Mucosa of descending colon (tissue), 3 donors: ENCODE results near the gene NECTIN3. TPM values are rescaled to one million over a fixed set of nuclear protein-coding genes. Genes with fewer than 3 reads are reported as not detected.

Experiments used
- ATAC-seq: fragments of 200-7000 bp; cut with Tn5 transposase; one replicate; pipeline ENCODE4 v1.9.1; 2020; ENCODE audit warnings: mild to moderate bottlenecking, moderate library complexity
- DNase-seq, 3 donors: peaks; one replicate each; pipeline ENCODE4 v3.0.0-alpha.2; 2020
- H3K36me3 ChIP-seq: fragments of 200-600 bp; one replicate; pipeline ENCODE4 v1.8.0; 2021; ENCODE audit warnings: low read depth, mild to moderate bottlenecking
- H3K4me1 ChIP-seq: fragments of 200-600 bp; one replicate; pipeline ENCODE4 v1.8.0; 2021; ENCODE audit warnings: low read depth, mild to moderate bottlenecking
- H3K4me3 ChIP-seq: fragments of 200-600 bp; one replicate; pipeline ENCODE4 v1.8.0; 2021; ENCODE audit warnings: mild to moderate bottlenecking
- H3K9me3 ChIP-seq: fragments of 200-600 bp; one replicate; pipeline ENCODE4 v1.8.0; 2021; ENCODE audit warnings: mild to moderate bottlenecking
- intact Hi-C, 2 donors: fragments of 100-400 bp; cut with DNase I in 1 of 2; cut with micrococcal nuclease in 1 of 2; formaldehyde crosslinking; loops; one replicate each; pipeline versions ENCODE4 v1.11.0 to v1.11.1; 2022; cut with DNase I, micrococcal nuclease
- total RNA-seq, 3 donors: library from RNA; stranded (reverse); fragmentation: NEBNext Ultra II Directional in 2 of 3; extraction: Animal tissue kit (Norgen Biotek cat#: 25700) in 2 of 3; gene quantifications; one replicate each; pipeline versions ENCODE4 v1.2.1 to v1.2.4, GENCODE V29; 2021 to 2023
- TF ChIP-seq, protein P1 (sequence below): fragments of 200-600 bp; IDR thresholded peaks from one replicate; pipeline ENCODE4 v1.8.0; 2022; ENCODE audit warnings: antibody characterized with exemption, mild to moderate bottlenecking
- donor health status: DM: no; HTN: no; CAD: no; lungs with moderate emphysema.
- donor health status: DM: no; HTN: no; CAD: no.
- donor health status: DM: no; HTN: yes; CAD: no.

The NECTIN3 gene
- total RNA-seq, 3 donors from 2014 or later: 36.5 to 60.7 (median 43.8) TPM

DNA sequence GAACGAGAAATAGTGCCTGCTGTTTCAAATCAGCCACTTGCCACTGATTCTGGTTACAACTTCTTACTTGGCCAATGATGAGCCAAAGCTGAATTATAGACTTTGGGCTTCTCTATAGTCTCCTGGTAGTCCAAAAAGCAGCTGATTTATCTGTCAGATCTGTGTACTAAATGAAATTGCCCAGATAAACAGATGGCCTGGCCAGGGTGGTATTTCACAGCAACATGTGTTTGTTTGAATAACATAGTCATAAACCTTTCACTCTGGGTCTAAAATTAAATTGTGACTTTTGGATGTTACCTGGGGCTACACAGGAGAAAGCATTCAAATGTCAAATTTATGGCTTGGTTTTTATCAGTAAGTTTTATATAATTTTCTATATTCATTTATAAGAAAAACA, 147.0 kb downstream of the NECTIN3 start:
- TF ChIP-seq, protein P1, sequence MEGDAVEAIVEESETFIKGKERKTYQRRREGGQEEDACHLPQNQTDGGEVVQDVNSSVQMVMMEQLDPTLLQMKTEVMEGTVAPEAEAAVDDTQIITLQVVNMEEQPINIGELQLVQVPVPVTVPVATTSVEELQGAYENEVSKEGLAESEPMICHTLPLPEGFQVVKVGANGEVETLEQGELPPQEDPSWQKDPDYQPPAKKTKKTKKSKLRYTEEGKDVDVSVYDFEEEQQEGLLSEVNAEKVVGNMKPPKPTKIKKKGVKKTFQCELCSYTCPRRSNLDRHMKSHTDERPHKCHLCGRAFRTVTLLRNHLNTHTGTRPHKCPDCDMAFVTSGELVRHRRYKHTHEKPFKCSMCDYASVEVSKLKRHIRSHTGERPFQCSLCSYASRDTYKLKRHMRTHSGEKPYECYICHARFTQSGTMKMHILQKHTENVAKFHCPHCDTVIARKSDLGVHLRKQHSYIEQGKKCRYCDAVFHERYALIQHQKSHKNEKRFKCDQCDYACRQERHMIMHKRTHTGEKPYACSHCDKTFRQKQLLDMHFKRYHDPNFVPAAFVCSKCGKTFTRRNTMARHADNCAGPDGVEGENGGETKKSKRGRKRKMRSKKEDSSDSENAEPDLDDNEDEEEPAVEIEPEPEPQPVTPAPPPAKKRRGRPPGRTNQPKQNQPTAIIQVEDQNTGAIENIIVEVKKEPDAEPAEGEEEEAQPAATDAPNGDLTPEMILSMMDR: no peak
- Histone ChIP-seq H3K9me3 (no peaks in the 10 kb centered on the region), H3K36me3 (no peaks in the 10 kb centered on the region), H3K4me3 (no peak overlapping the region), H3K4me1 (no peaks in the 10 kb centered on the region)
- no peak for DNase-seq
- ATAC-seq: no peak
- intact Hi-C loops: no loop called here

DNA sequence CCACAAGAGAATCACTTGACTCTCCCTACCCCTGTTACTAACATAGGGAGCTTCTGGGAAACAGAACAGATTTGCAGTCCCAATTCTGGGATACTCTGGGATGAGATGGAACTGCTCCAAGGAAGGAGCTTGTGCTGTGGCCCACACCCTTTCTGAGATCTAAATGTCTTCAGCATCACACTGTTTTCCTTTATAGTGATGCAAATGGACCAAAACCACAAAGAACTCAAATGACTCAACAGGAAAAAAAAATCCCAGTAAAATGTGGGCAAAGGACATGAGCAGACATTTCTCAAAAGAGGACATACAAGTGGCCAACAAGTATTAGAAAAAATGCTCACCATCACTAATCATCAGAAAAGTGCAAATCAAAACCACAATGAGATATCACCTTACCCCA, 155.6 kb downstream of the NECTIN3 start:
- Histone ChIP-seq H3K4me1 (no peaks in the 10 kb centered on the region), H3K4me3 (no peak overlapping the region), H3K9me3 (no peaks in the 10 kb centered on the region), H3K36me3 (no peaks in the 10 kb centered on the region)
- ATAC-seq: no peak
- DNase-seq: no peak
- TF ChIP-seq, protein P1: no peak
- intact Hi-C loops: no loop called here

DNA sequence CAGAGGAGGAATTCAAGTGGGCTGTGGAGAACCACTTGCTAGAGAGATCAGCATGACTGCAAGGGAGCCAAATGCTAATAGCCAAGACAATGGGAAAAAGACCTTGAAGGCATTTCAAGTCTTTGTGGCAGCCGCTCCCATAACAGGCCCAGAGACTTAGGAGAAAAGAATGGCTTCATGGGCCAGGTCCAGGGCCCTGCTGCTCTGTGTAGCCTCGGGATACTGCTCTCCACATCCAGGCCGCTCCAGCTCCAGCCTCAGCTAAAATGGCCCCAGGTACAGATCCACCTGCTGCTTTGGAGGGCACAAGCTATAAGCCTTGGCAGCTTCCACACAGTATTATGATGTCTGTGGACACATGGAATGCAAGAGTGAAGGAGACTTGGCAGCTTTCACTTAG, 157.7 kb downstream of the NECTIN3 start:
- Histone ChIP-seq H3K9me3 (no peaks in the 10 kb centered on the region), H3K4me3 (no peak overlapping the region), H3K4me1 (no peaks in the 10 kb centered on the region), H3K36me3 (no peaks in the 10 kb centered on the region)
- TF ChIP-seq, protein P1: no peak
- ATAC-seq (no peak), DNase-seq (no peak)
- intact Hi-C loops: no loop called here

DNA sequence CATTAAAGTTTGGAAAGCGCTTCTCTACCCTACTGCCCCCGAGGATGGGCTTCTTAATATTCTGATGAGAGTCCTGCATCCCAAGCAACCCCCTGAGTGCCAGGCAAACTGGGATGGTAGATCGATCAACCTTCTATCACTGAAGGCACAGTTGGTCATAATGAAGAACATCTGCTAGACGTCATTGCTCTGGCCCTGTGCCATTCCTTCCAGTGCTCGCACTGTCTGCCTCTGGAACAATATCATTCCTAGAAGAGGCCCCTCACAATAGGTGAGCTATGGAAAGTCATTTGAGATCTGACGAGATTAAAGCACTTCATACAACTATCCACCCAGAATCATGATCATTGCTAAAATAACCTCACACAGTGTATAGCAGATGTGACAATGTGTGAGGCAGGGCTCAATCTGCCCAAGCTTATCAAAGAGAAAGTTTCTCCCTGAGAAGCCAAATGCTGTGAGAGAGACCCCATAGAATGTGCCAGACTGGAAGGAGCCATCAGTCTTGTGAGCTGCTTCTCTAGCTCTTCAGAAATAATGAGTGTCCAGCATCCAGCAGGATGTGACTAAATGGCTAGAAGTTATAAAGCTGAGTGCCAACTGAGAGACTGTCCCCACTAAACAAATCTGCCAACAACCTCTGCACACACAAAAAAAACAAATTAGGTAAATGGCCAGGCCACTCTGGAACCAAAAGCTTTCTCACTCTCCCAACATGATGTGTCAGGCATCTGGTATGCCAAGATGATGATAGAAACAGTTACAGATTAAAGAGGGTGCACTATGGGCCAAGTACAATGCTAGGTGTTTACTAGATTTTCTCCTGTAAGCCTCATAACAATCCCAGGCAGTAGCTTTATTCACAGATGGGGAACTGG, 165.5 kb downstream of the NECTIN3 start:
- Histone ChIP-seq H3K36me3 (no peaks in the 10 kb centered on the region), H3K4me3 (no peak overlapping the region), H3K4me1 (no peaks in the 10 kb centered on the region), H3K9me3 (no peaks in the 10 kb centered on the region)
- TF ChIP-seq, protein P1: no peak
- DNase-seq (no peak), ATAC-seq (no peak)
- intact Hi-C loops: no loop called here

DNA sequence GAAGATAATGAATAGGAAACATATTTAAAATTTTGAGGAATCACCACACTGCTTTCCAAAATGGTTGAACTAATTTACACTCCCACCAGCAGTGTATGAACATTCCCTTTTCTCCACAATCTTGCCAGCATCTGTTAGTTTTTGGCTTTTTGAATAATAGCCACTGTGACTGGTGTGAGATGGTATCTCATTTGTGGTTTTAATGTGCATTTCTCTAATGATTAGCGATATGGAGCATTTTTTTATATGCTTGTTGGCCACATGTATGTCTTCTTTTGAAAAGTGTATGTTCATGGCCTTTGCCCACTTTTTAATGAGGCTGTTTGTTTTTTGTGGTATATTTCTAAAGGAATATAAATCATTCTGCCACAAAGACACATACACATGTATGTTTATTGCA, 166.3 kb downstream of the NECTIN3 start:
- TF ChIP-seq, protein P1: no peak
- Histone ChIP-seq H3K36me3 (no peaks in the 10 kb centered on the region), H3K9me3 (peaks cover 2% of the 10 kb centered on the region), H3K4me3 (no peak overlapping the region), H3K4me1 (no peaks in the 10 kb centered on the region)
- DNase-seq: no peak
- no peak for ATAC-seq
- intact Hi-C loops: no loop called here
